KG1 (cell line): ENCODE results near the gene CAPG.

ENCODE experiments used
- DNase-seq: peaks from one replicate; lab custom pipeline; 2025; lab: John Stamatoyannopoulos, UW

Gene CAPG

GRCh38 chr2:85438201-85439024 is 28.2 kb upstream of the CAPG start:
- no peak for DNase-seq

GRCh38 chr2:85437488-85438200 is 27.5 kb upstream of the CAPG start:
- DNase-seq: peak; percentile 32

GRCh38 chr2:85436836-85437487 is 26.8 kb upstream of the CAPG start:
- no peak for DNase-seq

DNA sequence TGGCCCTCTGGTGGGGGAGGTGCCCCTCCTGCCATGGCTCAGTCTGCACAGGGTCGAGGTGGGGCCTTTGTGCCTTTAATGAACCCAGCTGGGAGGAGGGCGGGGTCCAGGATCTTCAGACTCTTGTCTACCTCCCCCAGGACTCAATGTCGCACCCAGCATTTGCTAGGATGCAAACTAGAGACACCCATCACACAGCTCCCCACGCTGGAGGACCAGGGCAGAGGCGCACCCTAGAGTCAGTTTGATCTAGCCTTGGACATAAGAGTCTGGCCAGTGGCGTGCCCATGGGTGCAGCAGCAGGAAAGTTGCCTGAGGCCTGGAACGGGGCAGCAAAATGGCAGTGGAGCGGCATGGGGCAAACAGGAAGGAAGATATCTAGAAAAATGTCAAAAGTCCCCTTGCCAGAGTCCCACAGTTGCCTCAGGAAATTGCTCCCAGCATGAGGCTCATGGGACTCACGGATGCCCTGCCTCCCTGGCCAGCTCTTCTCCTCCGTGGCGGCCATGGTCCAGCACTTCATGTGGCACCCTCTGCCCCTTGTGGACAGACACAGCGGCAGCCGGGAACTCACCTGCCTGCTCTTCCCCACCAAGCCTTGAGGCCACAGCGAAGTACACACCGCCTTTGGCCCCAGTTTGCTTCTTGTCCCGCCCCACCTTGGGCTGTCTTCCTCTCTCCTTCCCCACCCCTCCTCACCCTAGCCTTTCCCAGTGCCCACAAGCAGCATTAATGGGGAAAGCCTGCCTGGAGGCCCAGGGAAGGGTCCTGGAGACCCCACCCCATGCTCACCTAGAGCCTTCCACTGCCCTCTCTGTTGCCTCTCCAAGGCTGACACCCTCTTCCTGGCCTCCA is 26.0 kb upstream of the CAPG start:
- DNase-seq: no peak

DNA sequence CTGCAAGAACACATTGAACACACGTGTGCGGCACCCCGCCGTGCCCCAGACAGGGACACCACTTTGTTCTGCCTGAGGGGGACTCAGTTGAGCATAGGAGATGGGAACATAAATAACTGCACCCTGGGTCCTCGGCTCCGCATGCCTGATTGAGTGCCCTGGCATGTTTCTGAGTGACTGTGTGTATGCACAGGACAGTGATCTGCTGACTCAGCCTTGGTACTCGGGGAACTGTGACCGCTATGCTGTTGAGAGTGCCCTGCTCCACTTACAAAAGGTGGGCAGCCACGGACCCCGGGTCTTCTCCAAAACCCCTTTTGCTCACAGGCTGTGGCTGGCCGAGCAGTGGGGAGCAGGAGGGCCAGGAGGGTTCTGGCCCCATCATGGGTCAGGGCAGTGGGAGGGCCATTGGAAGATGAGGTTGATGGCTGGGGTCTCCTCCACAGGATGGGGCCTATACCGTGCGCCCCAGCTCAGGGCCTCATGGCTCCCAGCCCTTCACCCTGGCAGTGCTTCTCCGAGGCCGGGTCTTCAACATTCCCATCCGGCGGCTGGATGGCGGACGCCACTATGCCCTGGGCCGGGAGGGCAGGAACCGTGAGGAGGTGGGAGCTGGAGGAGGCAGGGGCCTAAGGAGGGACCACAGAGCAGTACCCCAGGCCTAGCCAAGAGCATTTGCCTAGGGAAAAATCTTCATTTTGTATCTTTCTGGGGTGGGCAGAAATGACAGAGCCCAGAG is 25.2 kb upstream of the CAPG start:
- no peak for DNase-seq

DNA sequence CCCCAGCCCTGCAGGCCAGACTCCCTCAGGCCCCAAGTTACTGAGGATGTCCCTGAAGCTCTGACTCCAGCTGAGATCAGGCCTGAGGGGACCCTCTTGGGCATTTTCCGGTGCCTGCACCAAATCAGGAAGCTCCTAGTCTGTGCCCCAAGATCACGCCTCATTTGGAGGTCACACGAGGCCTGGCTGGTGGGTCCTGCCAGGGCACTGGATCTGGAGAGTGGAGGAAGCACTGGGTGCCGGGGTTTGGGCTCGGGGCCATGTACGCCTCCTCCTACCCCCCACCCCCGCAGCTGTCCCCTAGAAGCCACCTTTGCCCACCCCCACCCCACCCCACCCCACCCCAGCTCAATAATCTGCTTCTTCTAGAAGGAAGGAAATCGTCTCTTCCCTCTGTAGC is 24.5 kb upstream of the CAPG start:
- DNase-seq: no peak

DNA sequence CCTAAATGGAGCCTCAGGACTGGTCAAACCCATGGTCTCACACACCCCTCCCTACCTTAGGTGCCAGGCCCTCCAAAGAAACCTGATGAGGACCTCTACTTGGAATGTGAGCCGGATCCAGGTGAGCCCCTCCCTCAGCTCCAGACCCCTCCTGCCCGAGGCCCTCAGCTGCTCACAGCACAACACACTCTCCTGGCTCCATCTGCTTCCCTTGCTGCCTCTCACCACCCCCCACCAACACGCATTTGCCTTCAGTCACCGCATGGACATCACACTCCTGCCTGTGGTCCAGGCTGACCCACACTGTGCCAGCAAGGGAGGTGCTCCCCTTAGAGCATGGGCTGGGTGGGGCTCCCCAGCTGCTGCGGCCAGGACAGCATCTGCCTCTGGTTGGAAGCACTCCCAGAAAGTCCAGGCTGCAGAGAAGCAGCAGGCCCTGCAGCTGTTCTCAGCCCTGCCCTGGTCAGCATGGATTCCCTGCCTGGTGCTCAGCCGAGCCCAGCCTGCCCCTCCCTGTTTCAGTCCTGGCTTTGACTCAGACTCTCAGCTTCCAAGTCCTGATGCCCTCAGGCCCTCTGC is 23.4 kb upstream of the CAPG start:
- no peak for DNase-seq

GRCh38 chr2:85431570-85432205 is 21.5 kb upstream of the CAPG start:
- DNase-seq: no peak

DNA sequence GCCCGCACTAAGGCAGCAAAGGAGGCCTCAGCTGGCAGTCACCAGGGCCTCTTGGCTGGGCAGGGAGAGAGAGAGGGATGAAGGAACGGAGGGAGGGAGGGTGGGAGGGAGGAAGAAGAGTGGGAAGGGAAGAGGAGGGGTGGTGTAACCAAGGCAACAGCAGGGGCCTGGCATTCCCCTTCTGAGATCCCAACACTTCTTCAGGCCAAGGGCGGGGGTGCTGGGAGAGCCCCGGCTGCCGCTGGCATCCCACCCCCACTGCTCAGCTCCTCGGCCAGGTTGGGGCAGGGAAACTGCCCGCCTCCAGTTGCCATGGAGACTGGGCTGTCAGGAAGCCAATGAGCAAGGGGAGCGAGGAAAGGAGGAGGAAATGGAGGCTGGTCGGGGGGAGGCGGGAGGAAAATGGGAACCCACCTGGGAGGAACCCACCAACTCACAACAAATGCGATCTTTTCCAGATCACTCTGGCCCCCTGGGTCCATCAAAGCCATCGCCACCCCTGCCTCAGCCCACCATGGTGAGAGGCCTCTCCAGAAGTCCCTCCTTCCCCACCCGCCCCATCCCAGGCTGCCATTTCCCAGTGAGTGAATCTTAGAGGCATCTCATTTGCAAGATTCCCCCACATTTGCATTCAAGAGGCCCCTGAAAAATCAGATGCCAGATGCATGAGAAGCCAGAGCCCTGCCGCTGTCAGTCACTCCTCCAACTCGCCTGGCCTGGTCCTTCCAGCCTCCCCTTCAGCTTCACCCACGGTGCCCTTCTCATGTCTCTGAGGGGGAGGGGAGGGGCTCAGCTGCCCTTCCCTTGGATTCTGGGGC is 20.8 kb upstream of the CAPG start:
- no peak for DNase-seq

DNA sequence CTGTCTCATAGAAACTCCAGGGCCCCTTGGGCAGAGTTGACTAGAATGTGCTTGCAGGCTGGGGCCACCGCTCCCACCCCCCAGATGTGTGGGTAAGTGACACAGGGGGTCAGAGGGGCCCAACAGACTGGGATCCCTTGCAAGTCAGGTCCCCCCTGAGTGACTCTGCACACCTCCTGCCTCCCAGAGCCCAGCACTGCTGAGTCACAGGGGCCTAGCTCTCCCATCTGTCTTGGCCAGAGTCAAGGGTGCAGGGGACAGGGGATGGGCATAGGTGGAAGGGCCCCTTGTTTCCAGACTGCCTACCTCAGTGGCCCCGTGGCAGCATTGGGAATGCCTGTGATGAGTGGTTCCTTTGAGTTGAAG is 19.7 kb upstream of the CAPG start:
- DNase-seq: no peak

- DNase-seq: no peak
These were observed 19.2 kb upstream of the CAPG start for GRCh38 chr2:85429213-85429923.

DNA sequence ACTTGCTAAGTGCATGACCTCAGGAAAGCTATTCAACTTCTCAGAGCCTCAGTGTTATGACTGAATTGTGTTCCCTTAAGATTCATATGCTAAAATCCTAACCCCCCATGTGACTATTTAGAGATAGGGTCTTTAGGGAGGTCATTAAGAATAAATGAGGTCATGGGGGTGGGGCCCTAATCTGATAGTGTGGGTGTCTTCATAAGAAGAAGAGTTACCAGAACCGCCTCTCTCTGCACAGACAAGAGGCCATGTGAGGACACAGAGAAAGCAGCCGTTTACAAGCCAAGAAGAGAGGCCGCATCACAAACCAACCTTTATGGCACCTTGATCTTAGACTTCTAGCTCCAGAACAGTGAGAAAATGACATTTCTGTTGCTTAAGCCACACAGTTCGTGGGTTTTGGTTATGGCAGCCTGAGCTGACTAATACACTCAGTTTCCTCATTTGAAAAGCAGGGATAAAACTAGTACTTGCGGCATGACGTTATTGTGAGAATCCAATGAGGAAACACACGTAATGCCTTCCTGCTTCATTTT is 18.2 kb upstream of the CAPG start:
- DNase-seq: no peak

- DNase-seq: no peak
These were observed 17.2 kb upstream of the CAPG start for GRCh38 chr2:85427300-85427835.

GRCh38 chr2:85425588-85425987 is 15.4 kb upstream of the CAPG start:
- DNase-seq: no peak

- DNase-seq: no peak
These were observed 13.4 kb upstream of the CAPG start for GRCh38 chr2:85423525-85423924.

- DNase-seq: no peak
These were observed 11.9 kb upstream of the CAPG start for GRCh38 chr2:85422072-85422457.

GRCh38 chr2:85421260-85422071 is 11.3 kb upstream of the CAPG start:
- DNase-seq: no peak
